NCI-H526 treated with DMSO at 0.1 percent for 48 hours (cell line): ENCODE data around the gene SPINT2.
"Not testable (repeated sequence)": the region's sequence is repeated elsewhere in the genome, so short reads cannot be mapped to it uniquely, and the experiment has no call there.

Experiments used
- DNase-seq: peaks from one replicate; lab custom pipeline; 2025; lab: John Stamatoyannopoulos, UW

SPINT2 gene, protein sequence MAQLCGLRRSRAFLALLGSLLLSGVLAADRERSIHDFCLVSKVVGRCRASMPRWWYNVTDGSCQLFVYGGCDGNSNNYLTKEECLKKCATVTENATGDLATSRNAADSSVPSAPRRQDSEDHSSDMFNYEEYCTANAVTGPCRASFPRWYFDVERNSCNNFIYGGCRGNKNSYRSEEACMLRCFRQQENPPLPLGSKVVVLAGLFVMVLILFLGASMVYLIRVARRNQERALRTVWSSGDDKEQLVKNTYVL

DNA sequence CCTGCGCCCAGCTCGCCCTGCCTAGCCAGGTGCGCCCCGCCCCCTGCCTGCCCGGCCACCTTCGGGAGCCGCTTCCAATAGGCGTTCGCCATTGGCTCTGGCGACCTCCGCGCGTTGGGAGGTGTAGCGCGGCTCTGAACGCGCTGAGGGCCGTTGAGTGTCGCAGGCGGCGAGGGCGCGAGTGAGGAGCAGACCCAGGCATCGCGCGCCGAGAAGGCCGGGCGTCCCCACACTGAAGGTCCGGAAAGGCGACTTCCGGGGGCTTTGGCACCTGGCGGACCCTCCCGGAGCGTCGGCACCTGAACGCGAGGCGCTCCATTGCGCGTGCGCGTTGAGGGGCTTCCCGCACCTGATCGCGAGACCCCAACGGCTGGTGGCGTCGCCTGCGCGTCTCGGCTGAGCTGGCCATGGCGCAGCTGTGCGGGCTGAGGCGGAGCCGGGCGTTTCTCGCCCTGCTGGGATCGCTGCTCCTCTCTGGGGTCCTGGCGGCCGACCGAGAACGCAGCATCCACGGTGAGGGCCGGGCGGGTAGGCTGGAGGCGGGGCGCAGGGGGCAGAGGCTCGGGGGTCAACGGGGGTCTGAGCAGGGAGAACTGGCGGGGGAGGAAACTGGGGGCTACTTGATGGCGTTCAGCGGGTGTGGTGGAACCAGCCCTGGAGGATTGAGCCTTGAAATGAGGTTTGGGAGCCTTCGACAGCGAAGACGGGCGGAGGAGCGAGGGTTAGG, at the start of gene SPINT2:
Gene SPINT2, plus strand, starts transcription at position 88 of the 727 bp plus-strand sequence. Its CDS starts 320 bp downstream, at position 408.
- DNase-seq, result peak; percentile 88

DNA sequence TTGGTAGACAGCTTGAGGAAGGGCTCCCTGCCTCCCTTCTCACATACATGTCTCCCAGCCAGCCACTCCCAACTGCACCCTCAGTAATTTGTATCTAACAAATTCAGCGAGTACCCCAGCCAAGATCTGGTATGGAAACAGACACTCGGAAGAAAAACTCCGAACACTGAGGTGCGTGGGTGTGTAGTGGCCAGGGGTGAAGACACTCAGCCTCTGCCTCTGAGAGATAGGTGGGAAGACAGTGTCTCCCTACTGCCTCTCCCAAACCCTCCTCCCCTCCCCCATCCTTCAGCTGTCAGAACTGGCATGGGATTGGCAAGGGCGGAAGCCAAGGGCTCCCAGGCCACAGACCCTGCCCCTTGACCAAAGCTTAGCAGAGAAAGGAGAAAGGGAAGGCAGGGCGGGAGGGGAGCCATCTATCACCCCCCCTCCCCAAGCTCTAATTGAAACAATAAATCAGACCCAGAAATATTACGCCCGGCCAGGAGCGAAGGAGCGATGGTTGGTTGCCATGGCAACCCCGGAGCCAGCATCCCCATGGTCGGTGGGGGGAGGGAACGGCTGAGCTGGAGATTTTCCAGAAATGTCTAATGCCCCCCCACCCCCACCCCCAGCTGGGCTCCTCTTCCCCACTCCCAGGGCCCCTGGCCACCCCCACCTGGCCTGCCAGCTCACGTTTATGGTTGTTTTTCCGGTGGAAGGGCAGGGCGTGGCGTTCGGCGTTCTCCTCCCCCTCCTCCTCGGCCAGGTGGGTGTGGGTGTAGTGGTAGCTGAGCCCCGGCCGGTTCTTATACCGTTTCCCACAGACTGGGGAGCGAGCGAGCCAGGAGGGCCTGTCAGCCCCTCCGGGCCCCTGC, 47.4 kb upstream of the SPINT2 start:
- no peak for DNase-seq

DNA sequence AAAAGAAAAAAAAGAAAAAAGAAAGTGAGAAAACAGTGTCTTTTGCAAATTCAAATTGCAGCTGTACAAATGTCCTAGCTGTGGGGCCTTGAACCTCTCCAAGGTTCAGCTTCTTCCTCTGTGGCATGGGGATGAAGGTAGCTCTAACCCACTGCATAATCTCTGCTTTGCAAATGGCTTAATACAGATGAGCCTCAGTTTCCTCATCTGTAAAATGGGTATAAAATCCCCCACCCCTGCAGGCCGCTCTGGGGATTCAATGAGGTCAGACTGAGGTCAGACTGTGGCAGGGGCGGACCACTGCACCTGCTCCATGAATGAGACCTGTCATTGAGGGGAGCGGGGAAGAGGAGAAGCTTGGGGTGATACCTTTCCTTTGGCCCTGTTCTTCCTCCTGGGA, 46.2 kb upstream of the SPINT2 start:
- no peak for DNase-seq

DNA sequence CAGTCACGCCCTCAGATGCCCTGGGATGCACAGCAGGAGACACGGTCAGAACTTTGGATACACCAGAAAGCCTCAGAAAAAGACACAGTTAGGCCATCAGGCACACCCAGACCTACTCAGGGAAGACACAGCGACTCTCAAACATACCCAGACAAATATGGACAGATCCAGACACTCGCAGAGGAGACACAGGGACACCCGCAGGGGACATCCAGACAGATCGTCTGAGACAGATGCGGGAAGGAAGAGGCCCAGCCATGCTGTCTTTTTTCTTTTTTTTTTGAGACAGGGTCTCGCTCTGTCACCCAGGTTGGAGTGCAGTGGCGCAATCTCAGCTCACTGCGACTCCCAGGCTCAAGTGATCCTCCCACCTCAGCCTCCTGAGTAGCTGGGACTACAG, 45.2 kb upstream of the SPINT2 start:
- no peak for DNase-seq

DNA sequence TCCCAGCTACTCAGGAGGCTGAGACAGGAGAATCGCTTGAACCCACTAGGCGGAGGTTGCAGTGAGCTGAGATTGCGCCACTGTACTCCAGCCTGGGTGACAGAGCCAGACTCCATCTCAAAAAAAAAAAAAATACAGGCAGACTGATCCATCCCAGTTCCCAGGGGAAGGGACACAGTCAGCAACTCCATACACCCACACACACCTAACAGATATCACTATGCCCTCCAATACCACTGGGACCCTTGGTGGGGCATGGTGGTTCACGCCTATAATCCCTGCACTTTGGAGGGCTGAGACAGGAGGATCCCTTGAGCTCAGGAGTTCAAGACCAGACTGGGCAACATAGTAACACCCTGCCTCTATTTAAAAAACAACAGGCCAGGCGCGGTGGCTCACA, 43.0 kb upstream of the SPINT2 start:
- DNase-seq, result no peak

DNA sequence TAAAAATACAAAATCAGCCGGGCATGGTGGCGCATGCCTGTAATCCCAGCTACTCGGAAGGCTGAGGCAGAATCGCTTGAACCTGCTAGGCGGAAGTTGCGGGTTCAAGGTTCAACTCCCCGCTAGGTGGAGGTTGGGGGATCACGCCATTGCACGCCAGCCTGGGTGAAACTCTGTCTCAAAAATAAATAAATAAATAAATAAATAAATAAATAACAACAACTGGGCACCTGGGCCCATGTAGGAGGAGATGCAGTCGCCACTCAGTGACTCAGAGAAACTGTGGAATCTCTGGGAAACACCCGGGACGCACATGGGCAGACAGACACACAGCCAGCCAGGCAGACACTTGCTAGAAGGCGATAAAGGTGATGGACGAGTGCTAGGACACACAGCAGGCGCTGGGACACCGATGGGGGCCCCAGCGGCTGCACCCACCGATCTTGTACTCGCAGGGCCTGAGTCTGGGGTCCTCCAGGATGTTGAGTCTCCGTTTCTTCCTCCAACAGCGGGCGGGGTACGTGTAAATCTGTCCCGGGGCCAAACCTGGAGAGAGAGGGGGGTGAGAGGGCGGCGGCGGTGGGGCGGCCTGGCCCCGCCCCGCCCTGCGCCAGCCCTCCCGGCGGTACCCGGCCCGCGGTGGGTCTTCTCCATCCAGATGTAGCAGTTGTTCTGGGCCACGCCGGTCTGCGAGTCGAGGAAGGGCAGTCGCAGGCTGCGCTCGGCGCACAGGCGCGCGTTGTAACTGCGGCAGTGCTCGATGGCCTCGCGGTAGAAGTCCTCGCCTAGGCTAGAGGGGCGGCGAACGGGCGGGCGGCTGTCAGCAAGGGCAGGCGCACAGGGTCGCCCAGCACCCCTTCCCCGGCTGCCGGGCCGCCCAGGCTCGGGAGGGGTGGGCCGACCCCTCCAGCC, 42.2 kb upstream of the SPINT2 start:
- no peak for DNase-seq

DNA sequence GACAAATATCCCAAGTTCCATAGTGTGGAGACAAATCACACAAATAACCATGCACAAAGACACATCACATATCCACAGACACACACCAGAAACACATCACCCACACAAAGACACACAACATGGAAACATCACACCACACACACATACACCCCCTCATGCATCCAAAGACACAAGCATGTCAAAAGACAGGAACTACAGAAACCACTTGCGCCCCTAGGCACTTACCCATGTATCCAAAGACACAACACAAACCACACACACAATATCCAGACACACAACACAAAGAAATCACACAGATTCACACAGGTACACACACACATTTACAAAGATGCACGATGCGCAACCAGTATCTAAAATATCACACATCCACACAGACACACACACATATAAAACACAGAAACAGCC, 41.3 kb upstream of the SPINT2 start:
- no peak for DNase-seq

DNA sequence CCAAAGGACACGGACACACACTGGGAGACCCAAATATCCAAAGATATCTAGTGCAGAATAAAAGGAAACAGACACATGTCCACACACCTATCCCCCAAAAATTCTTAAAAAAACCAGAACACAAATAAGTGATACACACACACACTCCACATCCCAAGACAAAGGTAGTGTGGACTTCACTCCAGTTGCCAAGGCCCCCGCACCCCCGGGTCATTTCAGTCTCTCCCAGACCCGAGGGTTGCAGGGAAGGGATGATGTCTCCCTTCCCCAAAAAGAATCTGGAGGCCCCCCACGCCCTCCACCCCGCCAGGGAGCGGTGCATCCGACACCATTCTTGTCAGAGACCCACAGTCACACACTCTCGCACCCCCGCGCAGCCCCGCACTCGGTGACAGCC, 40.8 kb upstream of the SPINT2 start:
- DNase-seq, result no peak

DNA sequence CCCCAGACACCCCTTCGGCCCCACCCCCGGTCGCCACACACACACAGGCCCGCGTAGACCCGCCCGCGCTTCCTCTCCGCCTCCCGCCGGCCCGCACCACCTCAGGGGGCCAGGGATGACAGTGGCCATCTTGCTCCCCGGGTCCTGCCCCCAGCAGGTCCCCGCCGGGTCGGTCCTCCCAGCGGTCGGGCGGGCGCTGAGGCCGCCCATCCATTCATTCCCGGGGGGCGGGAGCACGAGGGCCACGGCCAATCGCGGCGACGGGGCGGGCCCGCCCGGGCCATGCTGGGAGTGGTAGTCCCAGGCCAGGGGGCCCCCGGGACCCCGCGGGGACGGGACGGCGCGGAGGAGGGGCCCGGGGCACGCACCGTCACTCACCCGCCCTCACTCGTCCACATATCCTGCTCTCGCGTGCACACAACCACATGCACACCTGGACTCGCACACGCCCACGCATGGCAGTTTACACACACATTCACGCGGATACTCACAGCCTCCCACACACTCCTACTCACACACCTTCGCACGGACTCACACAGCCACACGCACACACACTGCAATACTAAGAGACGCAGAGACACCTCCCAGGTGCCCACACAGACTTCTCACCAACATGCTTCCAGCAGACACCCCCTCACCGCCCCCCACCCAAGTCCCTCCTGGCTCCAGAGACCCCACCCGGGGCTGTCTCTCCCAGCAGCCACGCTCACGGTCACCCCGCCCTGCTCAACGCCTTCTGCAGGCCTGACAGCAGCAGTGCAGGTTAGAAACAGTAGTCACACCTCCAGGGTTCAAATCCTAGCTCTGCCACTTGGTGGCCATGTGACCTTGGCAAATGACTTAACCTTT, 40.1 kb upstream of the SPINT2 start, which contains the start of gene DPF1:
Gene DPF1, minus strand, starts transcription at position 209 of the 849 bp plus-strand sequence. Its CDS starts 80 bp downstream, at position 129.
- peak; percentile 65 for DNase-seq

DNA sequence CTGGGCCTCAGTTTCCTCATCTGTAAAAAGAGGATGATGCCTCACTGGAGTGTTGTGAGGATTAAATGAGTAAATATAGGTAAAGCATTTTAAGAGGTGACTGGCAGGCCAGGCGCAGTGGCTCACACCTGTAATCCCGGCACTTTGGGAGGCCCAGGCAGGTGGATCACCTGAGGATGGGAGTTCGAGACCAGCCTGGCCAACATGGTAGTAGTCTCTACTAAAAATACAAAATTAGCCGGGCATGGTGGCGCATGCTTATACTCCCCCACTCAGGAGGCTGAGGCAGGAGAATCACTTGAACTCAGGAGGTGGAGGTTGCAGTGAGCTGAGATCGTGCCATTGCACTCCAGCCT, 39.5 kb upstream of the SPINT2 start:
- not testable (repeated sequence) for DNase-seq

DNA sequence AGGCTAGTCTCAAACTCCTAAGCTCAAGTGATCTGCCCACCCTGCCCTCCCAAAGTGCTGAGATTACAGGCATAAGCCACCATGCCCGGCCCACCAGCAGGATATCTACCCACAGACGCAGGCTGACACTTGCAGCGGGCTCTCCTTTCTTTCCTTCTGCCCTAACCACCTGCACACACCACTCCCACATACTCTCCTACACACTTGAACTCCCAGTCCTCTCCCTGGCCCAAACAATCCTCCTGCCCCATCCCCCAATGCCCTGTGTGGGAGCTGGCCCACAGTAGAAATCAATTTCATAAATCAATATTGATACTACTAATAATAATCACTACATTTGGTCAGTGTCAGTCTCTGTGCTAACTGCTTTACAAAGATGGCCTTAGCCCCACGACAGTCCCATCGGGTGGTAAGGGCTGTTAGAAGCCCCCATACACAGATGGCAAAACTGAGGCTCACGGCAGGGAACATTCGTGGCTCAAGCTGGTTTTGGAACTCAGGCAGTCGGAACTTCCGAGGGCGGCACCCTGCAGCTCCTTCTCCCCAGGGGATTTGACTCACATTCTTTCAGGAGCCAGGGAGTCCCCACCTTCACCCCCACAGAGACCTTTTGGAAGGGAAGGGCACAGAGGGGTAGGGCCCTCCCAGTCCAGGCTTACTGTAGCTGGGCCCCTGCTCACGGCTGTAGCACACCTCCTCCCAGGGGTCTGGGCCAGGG, 36.9 kb upstream of the SPINT2 start:
- DNase-seq, result no peak

DNA sequence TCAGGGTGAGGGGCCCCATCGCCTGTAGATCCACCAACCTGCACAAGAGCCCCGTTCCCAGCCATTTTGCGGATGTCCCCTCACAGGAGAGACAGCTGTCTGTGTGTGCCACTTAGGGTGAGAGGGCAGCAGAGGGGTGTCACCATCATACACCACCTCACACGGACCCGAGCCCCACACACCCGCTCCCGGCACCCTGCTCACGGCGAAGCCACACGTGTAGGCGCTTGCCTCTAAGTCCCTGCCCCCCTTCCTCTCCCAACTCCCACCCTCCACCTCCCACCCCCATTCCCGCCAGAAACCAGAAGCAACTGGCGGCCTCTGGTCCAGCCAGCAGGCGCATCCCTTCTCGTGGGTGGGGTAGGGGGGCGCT, 36.4 kb upstream of the SPINT2 start:
- DNase-seq, result no peak

DNA sequence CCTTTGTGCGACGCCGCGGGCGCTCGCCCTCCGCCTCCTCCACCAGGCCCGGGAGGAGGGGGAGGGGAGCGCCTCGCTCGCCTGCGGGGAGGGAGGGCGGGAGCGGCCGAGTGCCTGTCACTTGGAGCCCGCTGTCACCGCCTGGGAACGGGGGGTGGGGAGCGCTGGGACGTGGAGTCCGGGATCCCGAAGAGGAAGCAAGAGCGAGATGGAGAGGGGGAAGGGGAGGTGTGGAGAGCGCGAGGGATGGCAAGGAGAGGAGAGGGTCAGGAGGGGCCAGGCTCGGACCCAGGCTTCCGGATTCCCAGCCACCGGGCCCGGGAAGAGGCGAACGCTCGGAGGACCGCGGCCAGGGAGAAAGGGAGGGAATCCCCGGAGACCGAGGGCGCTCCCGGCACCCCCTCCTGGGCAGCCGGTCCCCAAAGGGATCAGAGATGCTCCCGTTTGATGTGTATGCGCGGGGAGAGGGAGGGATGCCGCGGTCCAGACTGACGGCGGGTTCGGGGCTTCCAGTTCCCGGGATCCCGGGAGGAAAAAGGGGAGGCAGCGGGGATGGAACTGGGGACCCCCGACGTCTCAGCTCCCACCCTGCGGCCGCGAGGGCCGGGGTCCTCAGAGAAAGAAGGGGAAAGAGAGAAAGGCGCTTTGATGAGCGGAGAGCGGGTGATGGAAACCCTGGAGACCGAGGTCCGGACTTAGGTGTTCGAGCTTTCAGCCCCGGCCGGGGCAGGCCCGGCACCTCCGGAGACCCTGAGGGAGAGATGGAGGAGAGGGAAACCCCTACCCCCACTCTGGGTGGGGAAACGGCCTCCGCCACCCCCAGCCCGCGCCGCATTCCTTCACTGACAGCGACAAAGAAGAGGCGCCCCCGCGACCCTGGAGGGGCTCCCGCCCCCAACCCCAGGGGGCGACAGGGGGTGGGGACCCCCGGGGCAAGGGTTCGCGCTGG, 35.6 kb upstream of the SPINT2 start:
- DNase-seq, result no peak

DNA sequence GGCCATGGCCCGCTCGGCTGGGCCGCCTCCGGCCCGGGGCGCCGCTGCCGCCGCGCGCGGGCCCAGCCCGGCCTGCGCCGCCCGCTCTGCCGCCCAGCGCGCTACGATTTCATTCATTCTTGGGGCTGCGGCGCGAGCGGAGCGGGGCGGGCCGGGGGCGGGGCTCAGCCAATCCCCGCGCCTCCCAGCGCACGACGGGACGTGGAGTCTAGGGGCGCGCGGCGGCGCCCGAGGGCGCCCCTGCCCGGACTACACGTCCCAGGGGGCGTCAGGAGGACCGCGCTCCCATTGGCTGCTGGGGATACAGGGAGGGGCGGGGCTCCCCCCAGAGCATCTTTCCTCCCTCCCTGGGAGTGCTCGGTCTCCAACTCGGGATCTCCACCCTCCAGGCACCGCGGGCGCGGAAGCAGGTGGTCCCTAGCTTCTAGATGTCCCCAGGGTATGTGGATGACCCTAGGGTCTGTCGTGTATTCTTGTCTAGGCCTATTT, 34.7 kb upstream of the SPINT2 start:
- peak; percentile 79 for DNase-seq

DNA sequence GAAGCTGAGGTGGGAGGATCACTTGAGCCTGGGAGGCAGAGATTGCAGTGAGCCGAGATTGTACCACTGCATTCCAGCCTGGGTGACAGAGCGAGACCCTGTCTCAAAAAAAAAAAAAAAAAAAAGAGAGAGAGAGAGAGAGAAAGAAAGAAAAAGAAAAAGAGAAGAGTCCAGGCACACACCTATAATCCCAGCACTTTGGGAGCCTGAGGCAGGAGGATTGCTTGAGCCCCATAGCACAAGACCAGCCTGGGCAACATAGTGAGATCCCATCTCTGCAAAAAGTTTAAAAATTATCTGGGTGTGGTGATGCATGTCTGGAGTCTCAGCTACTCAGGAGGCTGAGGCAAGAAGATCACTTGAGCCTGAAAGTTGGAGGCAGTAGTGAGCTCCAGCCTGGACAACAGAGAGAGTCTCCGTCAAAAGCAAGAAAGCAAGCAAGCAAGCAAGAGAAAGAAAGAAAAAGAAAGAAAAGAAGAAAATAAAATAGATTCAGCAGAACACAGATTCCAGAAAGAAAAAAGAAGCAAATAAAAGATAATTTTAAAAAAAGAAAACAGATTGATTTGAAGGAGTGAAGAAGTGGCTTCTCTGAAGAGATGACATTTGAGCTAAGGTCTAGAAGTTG, 33.8 kb upstream of the SPINT2 start:
- DNase-seq, result not testable (repeated sequence)

DNA sequence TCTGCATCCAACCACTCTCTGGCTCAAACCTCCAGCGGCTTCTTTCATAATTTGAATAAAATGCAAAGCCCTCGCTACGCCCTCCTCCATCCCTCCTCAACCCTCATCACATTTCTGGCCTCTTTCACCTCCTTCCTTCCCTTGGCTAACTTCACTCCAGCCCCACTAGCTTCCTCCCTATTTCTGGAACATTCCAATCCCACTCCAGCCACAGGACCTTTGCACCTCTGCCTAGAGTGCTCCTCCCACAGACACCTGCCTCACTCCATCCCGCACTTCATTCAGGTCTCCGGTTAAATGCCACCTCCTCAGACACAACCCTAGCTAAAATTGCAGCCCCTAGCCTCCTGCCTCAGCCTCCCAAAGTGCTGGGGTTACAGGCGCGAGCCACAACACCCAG, 32.5 kb upstream of the SPINT2 start:
- no peak for DNase-seq

DNA sequence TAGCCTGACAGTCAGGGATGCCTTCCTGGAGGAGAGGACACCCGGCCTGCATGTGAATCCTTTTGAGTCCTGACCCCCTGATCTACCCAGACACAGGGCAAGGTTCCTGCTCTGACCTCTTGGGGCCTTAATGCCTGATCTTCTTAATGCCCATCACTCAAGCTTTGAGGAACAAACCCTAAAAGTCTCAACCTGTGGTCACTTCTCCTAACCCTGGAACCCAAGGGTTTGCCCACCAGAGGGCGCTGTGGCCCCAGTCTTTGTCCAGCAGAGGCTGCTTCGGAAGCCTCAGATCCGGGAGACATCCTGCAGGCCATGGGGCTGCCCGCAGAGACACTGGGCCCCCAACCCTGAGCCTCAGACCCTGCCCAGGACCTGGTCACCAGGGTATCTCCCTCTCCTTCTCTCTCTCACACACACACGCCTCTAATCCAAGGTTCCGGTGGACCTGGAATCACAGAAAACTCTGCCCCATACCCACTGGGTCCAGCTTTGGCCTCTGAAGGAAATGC, 30.6 kb upstream of the SPINT2 start:
- DNase-seq, result no peak

DNA sequence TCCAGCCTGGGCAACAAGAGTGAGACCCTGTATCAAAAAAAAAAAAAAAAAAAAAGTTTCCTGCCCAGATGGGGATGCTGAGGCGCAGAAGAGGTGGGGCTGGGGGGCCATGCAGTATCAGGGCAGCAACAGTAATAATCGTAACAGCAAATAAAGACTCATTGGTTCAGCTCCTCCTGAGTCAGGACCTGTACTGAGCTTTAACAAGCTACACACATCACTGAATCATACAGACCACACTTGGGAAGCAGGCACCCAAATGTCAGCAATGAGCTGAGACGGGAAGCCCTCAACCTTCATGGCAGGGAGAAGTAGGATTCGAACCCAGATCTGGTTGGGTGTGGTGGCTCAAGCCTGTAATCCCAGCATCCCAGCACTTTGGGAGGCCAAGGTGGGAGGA, 29.8 kb upstream of the SPINT2 start:
- no peak for DNase-seq
